Adrenal gland (tissue), 12 donors: Measurements from ENCODE around the gene ST6GALNAC3. TPM values are rescaled to one million over a fixed set of nuclear protein-coding genes. Genes with fewer than 3 reads are reported as not detected.

ENCODE experiments used
- DNase-seq, 7 donors: peaks; one replicate each; pipeline ENCODE4 v3.0.0-alpha.2; 2019 to 2020
- H3K27ac ChIP-seq, 5 donors: fragments of 200-600 bp; sonication (generic) in 4 of 5; 1 replicate in 3 of 5; 2 replicates in 2 of 5; pipeline versions ENCODE4 v1.5.1 to v1.8.0; 2016 to 2020; ENCODE audit warnings: mild to moderate bottlenecking in 1 of 5
- H3K27me3 ChIP-seq: fragments of 200-600 bp; 2 replicates; pipeline ENCODE4 v1.8.0; 2021
- H3K36me3 ChIP-seq, 2 donors: fragments of 200-600 bp; replicated peaks in 1 of 2; 1 replicate in 1 of 2; 2 replicates in 1 of 2; pipeline versions ENCODE4 v1.5.1 to v1.8.0; 2018 to 2022
- H3K4me1 ChIP-seq, 2 donors: fragments of 200-600 bp; replicated peaks in 1 of 2; 1 replicate in 1 of 2; 2 replicates in 1 of 2; pipeline versions ENCODE4 v1.5.1 to v1.8.0; 2018 to 2021
- H3K4me3 ChIP-seq, 4 donors: fragments of 200-600 bp; sonication (generic) in 3 of 4; one replicate each; pipeline ENCODE4 v1.5.1; 2016 to 2018
- H3K9me3 ChIP-seq, 3 donors: fragments of 200-600 bp; sonication (generic) in 1 of 3; replicated peaks in 1 of 3; 1 replicate in 2 of 3; 2 replicates in 1 of 3; pipeline versions ENCODE4 v1.5.1 to v1.8.0; 2016 to 2021
- CTCF ChIP-seq, 6 experiments: fragments of 450-650 bp in 4 of 6; fragments of 200-600 bp in 2 of 6; sonication (generic) in 1 of 6; IDR thresholded peaks; 1 replicate in 5 of 6; 2 replicates in 1 of 6; pipeline versions ENCODE4 v1.5.1 to v1.8.0; 2016 to 2021; ENCODE audit warnings: antibody characterized with exemption in 6 of 6, mild to moderate bottlenecking in 2 of 6, moderate library complexity in 1 of 6
- POLR2A ChIP-seq, 2 donors: fragments of 450-650 bp; IDR thresholded peaks; one replicate each; pipeline ENCODE4 v1.6.1; 2017; ENCODE audit warnings: antibody characterized with exemption in 2 of 2, mild to moderate bottlenecking in 2 of 2, moderate library complexity in 1 of 2
- WGBS, 4 donors: extraction: QIAGEN DNeasy Blood & Tissue Kit in 2 of 4; methylation state at CpG; one replicate each; pipeline versions ENCODE4 v1.1.5 to v1.1.7; 2013 to 2017; 5-methylcytosine and 5-hydroxymethylcytosine counted together
- intact Hi-C, 2 donors: fragments of 100-400 bp; cut with DNase I; formaldehyde crosslinking; loops; one replicate each; pipeline versions ENCODE4 v1.14.1 to v1.15.0; 2022 to 2023
- polyA plus RNA-seq, 3 donors: library from polyadenylated mRNA; stranded (reverse); fragments of 200-250 nt in 2 of 3; fragments of 350-450 nt in 1 of 3; fragmentation: Illumina TruSeq in 1 of 3; extraction: RNeasy Lipid Tissue Mini Kit (QIAGEN cat#74804) in 1 of 3; gene quantifications; one replicate each; pipeline ENCODE4 v1.2.3, GENCODE V29; 2013 to 2014
- total RNA-seq, 9 donors: library from RNA; depleted of rRNA in 4 of 9; stranded (reverse); fragments of >200 nt in 4 of 9; fragments of 120-200 nt in 1 of 9; fragmentation: NEBNext Ultra II Directional in 1 of 9; extraction: Animal tissue kit (Norgen Biotek cat#: 25700) in 1 of 9; gene quantifications; one replicate each; pipeline versions ENCODE4 v1.1.0 to v1.2.4, GENCODE V29; 2013 to 2023
- donor health status: healthy with polysubstance abuse.
- donor health status: Bipolar disorder and iron deficiency.
- donor health status: DM: yes; HTN: yes; CAD: no.
- donor health status: DM: no; HTN: no; CAD: no.
- donor health status: DM: no; HTN: no; CAD: no.
- donor health status: DM: yes; HTN: yes; CAD: no.

Gene ST6GALNAC3
- total and polyA plus RNA-seq, 12 donors = 1.4 to 11.5 (median 5.9) TPM

- Histone ChIP-seq H3K4me3 (no peak overlapping the region), H3K36me3 (no peaks in the 10 kb centered on the region), H3K27ac (no peak overlapping the region), H3K27me3 (no peaks in the 10 kb centered on the region), H3K4me1 (no peaks in the 10 kb centered on the region), H3K9me3 (no peaks in the 10 kb centered on the region)
- intact Hi-C loops = no loop called here
- WGBS, 4 donors = 77 to 88% (median 84%) methylated on average over 2 of the region's 2 CpGs
- TF ChIP-seq CTCF (IDR thresholded peaks at IDR 0.05) (no peak), POLR2A (IDR thresholded peaks at IDR 0.05) (no peak)
- no peak for DNase-seq
These were observed 320.5 kb downstream of the ST6GALNAC3 start for GRCh38 chr1:76395059-76395458.

DNA sequence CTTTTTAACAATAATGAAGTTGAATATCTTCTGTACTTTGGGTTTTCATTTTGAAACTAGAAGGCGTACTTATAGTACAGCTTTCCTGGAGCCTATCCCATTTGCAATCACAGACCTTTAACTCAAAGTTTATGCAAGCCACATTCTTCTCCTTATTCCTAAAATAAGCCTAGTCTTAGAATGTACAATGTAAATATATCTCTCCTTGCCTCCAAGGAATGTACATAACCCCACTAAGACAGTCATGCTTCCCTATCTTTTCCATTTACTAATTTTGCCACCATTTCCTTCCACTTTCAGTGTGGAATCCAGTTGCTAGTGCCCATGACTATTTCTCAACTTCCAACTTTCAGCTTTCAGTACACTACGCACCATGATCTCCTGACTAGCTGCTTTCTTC lies 327.6 kb downstream of the ST6GALNAC3 start:
- no peak for DNase-seq
- Histone ChIP-seq H3K27me3 (no peaks in the 10 kb centered on the region), H3K27ac (no peak overlapping the region), H3K9me3 (no peaks in the 10 kb centered on the region), H3K4me3 (no peak overlapping the region), H3K4me1 (no peaks in the 10 kb centered on the region), H3K36me3 (no peaks in the 10 kb centered on the region)
- 86 to 94% (median 90%) methylated on average over 2 of the region's 2 CpGs for WGBS, 4 donors
- TF ChIP-seq CTCF (IDR thresholded peaks at IDR 0.05) = no peak
- intact Hi-C loops = no loop called here

DNA sequence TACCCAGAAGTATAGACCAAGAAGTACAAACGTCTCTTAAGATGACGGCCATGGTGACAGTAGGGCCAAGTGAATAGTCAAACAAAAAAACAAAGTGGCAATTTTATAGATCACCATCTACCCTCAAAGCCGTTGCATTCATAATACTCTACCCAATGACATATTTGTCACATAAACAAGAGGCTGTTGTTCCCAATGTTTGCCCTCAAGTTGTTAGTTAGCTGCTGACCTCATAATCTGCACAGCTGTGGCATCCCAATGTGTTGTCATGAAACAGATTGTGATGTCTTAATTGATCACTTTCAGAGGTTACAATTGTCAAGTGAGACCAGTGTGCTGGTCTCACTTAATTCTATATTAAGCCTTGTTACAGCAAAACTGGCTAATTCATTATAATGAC lies 333.8 kb downstream of the ST6GALNAC3 start:
- no peaks in the 10 kb centered on the region for H3K4me1 ChIP-seq
- 80 to 87% (median 83%) methylated on average over 3 of the region's 3 CpGs for WGBS, 4 donors
- no peak for TF ChIP-seq CTCF (IDR thresholded peaks at IDR 0.05)
- TF ChIP-seq POLR2A (IDR thresholded peaks at IDR 0.05) = no peak
- H3K4me3 ChIP-seq = no peak overlapping the region
- no peaks in the 10 kb centered on the region for H3K36me3 ChIP-seq
- H3K27me3 ChIP-seq = no peaks in the 10 kb centered on the region
- no peak for DNase-seq
- H3K9me3 ChIP-seq = no peaks in the 10 kb centered on the region
- H3K27ac ChIP-seq = no peak overlapping the region
- intact Hi-C loops = no loop called here

GRCh38 chr1:76410499-76410898 lies 336.0 kb downstream of the ST6GALNAC3 start:
- H3K9me3 ChIP-seq = no peaks in the 10 kb centered on the region
- no peaks in the 10 kb centered on the region for H3K36me3 ChIP-seq
- TF ChIP-seq CTCF (IDR thresholded peaks at IDR 0.05) = no peak
- no peak for TF ChIP-seq POLR2A (IDR thresholded peaks at IDR 0.05)
- no peak overlapping the region for H3K4me3 ChIP-seq
- no peaks in the 10 kb centered on the region for H3K4me1 ChIP-seq
- no peak for DNase-seq
- H3K27ac ChIP-seq = no peak overlapping the region
- H3K27me3 ChIP-seq = no peaks in the 10 kb centered on the region
- intact Hi-C loops = no loop called here
- WGBS, 4 donors = 63 to 90% (median 87%) methylated on average over 2 of the region's 2 CpGs
